AG04450 (cell line): ENCODE results near the gene C1QTNF6. TPM values are rescaled to one million over a fixed set of nuclear protein-coding genes. Genes with fewer than 3 reads are reported as not detected.

Experiments used
- CTCF ChIA-PET: fragments of 300-600, 350-600 bp; formaldehyde crosslinking; extraction: SDS; loops from one replicate; lab custom pipeline; 2022; ENCODE audit warnings: antibody characterized with exemption, inconsistent platforms; lab: Charles Lee
- POLR2A ChIA-PET: fragments of 350-600 bp; formaldehyde crosslinking; extraction: SDS; loops from one replicate; lab custom pipeline; 2021; ENCODE audit warnings: antibody characterized with exemption, inconsistent platforms; lab: Yijun Ruan, JAX
- DNase-seq: peaks from one replicate; pipeline ENCODE4 v3.0.0-alpha.2; 2011; ENCODE audit warnings: low read depth, low spot score
- H3K27ac ChIP-seq: one replicate; pipeline ENCODE4 v1.5.1; 2012; ENCODE audit warnings: low read depth, low read length, control low read depth
- H3K27me3 ChIP-seq: one replicate; pipeline ENCODE4 v1.6.0; 2012; ENCODE audit warnings: low read length; ENCODE audit not compliant: control insufficient read depth, insufficient read depth
- H3K4me3 ChIP-seq: 2 replicates; pipeline ENCODE4 v1.5.1; 2011; ENCODE audit warnings: mild to moderate bottlenecking, low read depth, low read length, control low read depth
- H3K9me3 ChIP-seq: 2 replicates; pipeline ENCODE4 v1.5.1; 2012; ENCODE audit warnings: low read length; ENCODE audit not compliant: control insufficient read depth, insufficient read depth
- CTCF ChIP-seq: IDR thresholded peaks from 2 replicates; pipeline ENCODE4 v1.5.1; 2011; ENCODE audit warnings: low read depth, low read length, control low read depth, inconsistent platforms
- polyA plus RNA-seq: library from polyadenylated mRNA; depleted of rRNA; stranded (reverse); fragments of >200 nt; gene quantifications from 2 replicates; pipeline ENCODE4 v1.2.3, GENCODE V29; 2011

Gene C1QTNF6
- polyA plus RNA-seq, 1 experiment = 8.2 TPM

- POLR2A ChIA-PET = interaction anchor here (1.1 kb wide), 1 partner anchor 13 kb away, joined by 3 read pairs; no protein-coding TSS in a partner anchor
- Histone ChIP-seq H3K27ac (no peak overlapping the region), H3K9me3 (no peaks in the 10 kb centered on the region), H3K4me3 (no peak overlapping the region), H3K27me3 (no peaks in the 10 kb centered on the region)
- CTCF ChIA-PET = interaction anchor here (0.7 to 2.9 kb wide), 4 partner anchors 11 to 85 kb away, joined by 4 to 8 read pairs (median 6); no protein-coding TSS in a partner anchor
- no peak for TF ChIP-seq CTCF
- DNase-seq = peak; percentile 57
Observed at GRCh38 chr22:37186228-37186996, 1.6 kb downstream of the C1QTNF6 start.

GRCh38 chr22:37185646-37186227 lies 2.3 kb downstream of the C1QTNF6 start:
- CTCF ChIA-PET = interaction anchor here (1.7 to 2.9 kb wide), 2 partner anchors 12 to 13 kb away, joined by 7 to 8 read pairs; no protein-coding TSS in a partner anchor

GRCh38 chr22:37184816-37185541 lies 3.1 kb downstream of the C1QTNF6 start:
- Histone ChIP-seq H3K4me3 (no peak overlapping the region), H3K27me3 (no peaks in the 10 kb centered on the region), H3K27ac (no peak overlapping the region), H3K9me3 (no peaks in the 10 kb centered on the region)
- POLR2A ChIA-PET = no interaction called here
- CTCF ChIA-PET = no interaction called here
- TF ChIP-seq CTCF = no peak
- DNase-seq = no peak

More at GRCh38 chr22:37185646-37186227, 2.3 kb downstream of the C1QTNF6 start:
- Histone ChIP-seq H3K27ac (no peak overlapping the region), H3K4me3 (no peak overlapping the region), H3K9me3 (no peaks in the 10 kb centered on the region), H3K27me3 (no peaks in the 10 kb centered on the region)
- no peak for DNase-seq
- POLR2A ChIA-PET = no interaction called here
- no peak for TF ChIP-seq CTCF

GRCh38 chr22:37184380-37184755 lies 3.7 kb downstream of the C1QTNF6 start:
- H3K4me3 ChIP-seq = no peak overlapping the region
- H3K27ac ChIP-seq = no peak overlapping the region
- no peak for TF ChIP-seq CTCF
- CTCF ChIA-PET = interaction anchor here (0.9 kb wide), 1 partner anchor 18 kb away, joined by 3 read pairs; no protein-coding TSS in a partner anchor
- H3K9me3 ChIP-seq = no peaks in the 10 kb centered on the region
- POLR2A ChIA-PET = interaction anchor here (0.6 kb wide), 1 partner anchor 63 kb away, joined by 10 read pairs; no protein-coding TSS in a partner anchor
- H3K27me3 ChIP-seq = no peaks in the 10 kb centered on the region
- DNase-seq = no peak
